ENCODE data around the gene AP3S1.

AP3S1 gene

GRCh38 chr5:115930630-115931337 is 89.0 kb downstream of the AP3S1 start:
- no peaks in the 10 kb centered on the region for H3K4me1 ChIP-seq (ENCODE audit: insufficient read depth, insufficient read length)
- H3K4me3 ChIP-seq (ENCODE audit: insufficient read length, low read depth) = no peak overlapping the region
- H3K27me3 ChIP-seq (ENCODE audit: insufficient read depth, insufficient read length) = no peaks in the 10 kb centered on the region
- no peak for TF ChIP-seq SUZ12 (IDR thresholded peaks at IDR 0.05; ENCODE audit: extremely low read depth, insufficient read depth, insufficient read length)
- no peak for TF ChIP-seq YY1 (IDR thresholded peaks at IDR 0.05; ENCODE audit: insufficient read depth, insufficient read length)
- TF ChIP-seq ZNF274 (IDR thresholded peaks at IDR 0.05; ENCODE audit: low read depth, low read length) = no peak
- no peaks in the 10 kb centered on the region for H3K9me3 ChIP-seq (ENCODE audit: insufficient read depth, low read length)
- H3K9ac ChIP-seq (ENCODE audit: insufficient read length, low read depth) = no peak overlapping the region
- no peaks in the 10 kb centered on the region for H3K36me3 ChIP-seq (ENCODE audit: insufficient read depth, insufficient read length, low read length)
- no peak for DNase-seq (ENCODE audit: low read depth, low spot score)

- TF ChIP-seq SUZ12 (IDR thresholded peaks at IDR 0.05; ENCODE audit: extremely low read depth, insufficient read depth, insufficient read length) = no peak
- TF ChIP-seq YY1 (IDR thresholded peaks at IDR 0.05; ENCODE audit: insufficient read depth, insufficient read length) = no peak
- TF ChIP-seq ZNF274 (IDR thresholded peaks at IDR 0.05; ENCODE audit: low read depth, low read length) = no peak
Measured at GRCh38 chr5:115932991-115933390, 91.3 kb downstream of the AP3S1 start.

GRCh38 chr5:115934388-115934974 is 92.7 kb downstream of the AP3S1 start:
- no peaks in the 10 kb centered on the region for H3K4me1 ChIP-seq (ENCODE audit: insufficient read depth, insufficient read length)
- no peaks in the 10 kb centered on the region for H3K9me3 ChIP-seq (ENCODE audit: insufficient read depth, low read length)
- DNase-seq (ENCODE audit: low read depth, low spot score) = no peak
- H3K9ac ChIP-seq (ENCODE audit: insufficient read length, low read depth) = no peak overlapping the region
- TF ChIP-seq SUZ12 (IDR thresholded peaks at IDR 0.05; ENCODE audit: extremely low read depth, insufficient read depth, insufficient read length) = no peak
- TF ChIP-seq ZNF274 (IDR thresholded peaks at IDR 0.05; ENCODE audit: low read depth, low read length) = no peak
- no peak for TF ChIP-seq YY1 (IDR thresholded peaks at IDR 0.05; ENCODE audit: insufficient read depth, insufficient read length)
- no peak overlapping the region for H3K4me3 ChIP-seq (ENCODE audit: insufficient read length, low read depth)
- no peaks in the 10 kb centered on the region for H3K27me3 ChIP-seq (ENCODE audit: insufficient read depth, insufficient read length)
- H3K36me3 ChIP-seq (ENCODE audit: insufficient read depth, insufficient read length, low read length) = no peaks in the 10 kb centered on the region

More at GRCh38 chr5:115932991-115933390, 91.3 kb downstream of the AP3S1 start:
- DNase-seq (ENCODE audit: low read depth, low spot score) = no peak
- Histone ChIP-seq H3K36me3 (ENCODE audit: insufficient read depth, insufficient read length, low read length) (no peaks in the 10 kb centered on the region), H3K4me1 (ENCODE audit: insufficient read depth, insufficient read length) (no peaks in the 10 kb centered on the region), H3K9me3 (ENCODE audit: insufficient read depth, low read length) (no peaks in the 10 kb centered on the region), H3K9ac (ENCODE audit: insufficient read length, low read depth) (no peak overlapping the region), H3K4me3 (ENCODE audit: insufficient read length, low read depth) (no peak overlapping the region), H3K27me3 (ENCODE audit: insufficient read depth, insufficient read length) (no peaks in the 10 kb centered on the region)

GRCh38 chr5:115936031-115936430 is 94.3 kb downstream of the AP3S1 start:
- H3K4me1 ChIP-seq (ENCODE audit: insufficient read depth, insufficient read length) = no peaks in the 10 kb centered on the region
- no peaks in the 10 kb centered on the region for H3K27me3 ChIP-seq (ENCODE audit: insufficient read depth, insufficient read length)
- TF ChIP-seq SUZ12 (IDR thresholded peaks at IDR 0.05; ENCODE audit: extremely low read depth, insufficient read depth, insufficient read length) (no peak), YY1 (IDR thresholded peaks at IDR 0.05; ENCODE audit: insufficient read depth, insufficient read length) (no peak), ZNF274 (IDR thresholded peaks at IDR 0.05; ENCODE audit: low read depth, low read length) (no peak)
- no peak overlapping the region for H3K9ac ChIP-seq (ENCODE audit: insufficient read length, low read depth)
- DNase-seq (ENCODE audit: low read depth, low spot score) = no peak
- no peaks in the 10 kb centered on the region for H3K36me3 ChIP-seq (ENCODE audit: insufficient read depth, insufficient read length, low read length)
- H3K9me3 ChIP-seq (ENCODE audit: insufficient read depth, low read length) = no peaks in the 10 kb centered on the region
- H3K4me3 ChIP-seq (ENCODE audit: insufficient read length, low read depth) = no peak overlapping the region

GRCh38 chr5:115939059-115939458 is 97.3 kb downstream of the AP3S1 start:
- DNase-seq (ENCODE audit: low read depth, low spot score) = no peak
- Histone ChIP-seq H3K36me3 (ENCODE audit: insufficient read depth, insufficient read length, low read length) (no peaks in the 10 kb centered on the region), H3K9me3 (ENCODE audit: insufficient read depth, low read length) (no peaks in the 10 kb centered on the region), H3K9ac (ENCODE audit: insufficient read length, low read depth) (no peak overlapping the region), H3K4me3 (ENCODE audit: insufficient read length, low read depth) (no peak overlapping the region), H3K4me1 (ENCODE audit: insufficient read depth, insufficient read length) (no peaks in the 10 kb centered on the region), H3K27me3 (ENCODE audit: insufficient read depth, insufficient read length) (no peaks in the 10 kb centered on the region)
- TF ChIP-seq ZNF274 (IDR thresholded peaks at IDR 0.05; ENCODE audit: low read depth, low read length) (no peak), SUZ12 (IDR thresholded peaks at IDR 0.05; ENCODE audit: extremely low read depth, insufficient read depth, insufficient read length) (no peak), YY1 (IDR thresholded peaks at IDR 0.05; ENCODE audit: insufficient read depth, insufficient read length) (no peak)

GRCh38 chr5:115940080-115940810 is 98.5 kb downstream of the AP3S1 start:
- no peak for DNase-seq (ENCODE audit: low read depth, low spot score)
- no peak overlapping the region for H3K4me3 ChIP-seq (ENCODE audit: insufficient read length, low read depth)
- no peaks in the 10 kb centered on the region for H3K36me3 ChIP-seq (ENCODE audit: insufficient read depth, insufficient read length, low read length)
- no peaks in the 10 kb centered on the region for H3K4me1 ChIP-seq (ENCODE audit: insufficient read depth, insufficient read length)
- H3K9ac ChIP-seq (ENCODE audit: insufficient read length, low read depth) = no peak overlapping the region
- H3K9me3 ChIP-seq (ENCODE audit: insufficient read depth, low read length) = no peaks in the 10 kb centered on the region
- no peak for TF ChIP-seq YY1 (IDR thresholded peaks at IDR 0.05; ENCODE audit: insufficient read depth, insufficient read length)
- no peak for TF ChIP-seq ZNF274 (IDR thresholded peaks at IDR 0.05; ENCODE audit: low read depth, low read length)
- no peak for TF ChIP-seq SUZ12 (IDR thresholded peaks at IDR 0.05; ENCODE audit: extremely low read depth, insufficient read depth, insufficient read length)
- no peaks in the 10 kb centered on the region for H3K27me3 ChIP-seq (ENCODE audit: insufficient read depth, insufficient read length)
